ENCODE measurements around the gene NANOS1. TPM values are rescaled to one million over a fixed set of nuclear protein-coding genes. Genes with fewer than 3 reads are reported as not detected.

NANOS1 gene
- total RNA-seq, 4 donors from 2014 or later = 16.5 to 25.0 (median 20.4) TPM

DNA sequence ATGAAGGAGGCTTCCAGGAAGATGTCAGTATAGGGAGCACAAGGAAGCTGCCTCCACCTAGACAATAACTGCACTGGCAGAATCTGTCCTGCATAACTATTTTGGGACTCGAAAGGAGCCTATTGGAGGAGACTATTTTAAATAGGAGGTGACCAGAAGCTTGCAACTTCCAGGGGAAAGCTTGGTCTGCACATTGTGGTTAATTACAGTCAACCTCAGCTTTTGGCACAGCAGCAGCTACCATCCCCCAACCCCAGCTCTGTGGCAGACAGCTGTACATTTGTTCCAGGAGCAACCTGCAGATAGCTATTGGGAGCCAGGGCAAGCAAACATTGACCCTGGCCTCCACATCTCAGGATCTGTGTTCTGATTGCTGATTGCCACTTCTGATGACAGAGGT lies 46.3 kb upstream of the NANOS1 start:
- Histone ChIP-seq H3K36me3 (no peaks in the 10 kb centered on the region), H3K4me3 (replicated peaks in 1 of 3) (no peak overlapping the region), H3K27ac (no peak overlapping the region), H3K4me1 (no peaks in the 10 kb centered on the region), H3K27me3 (no peaks in the 10 kb centered on the region), H3K9me3 (no peaks in the 10 kb centered on the region)
- no peak for DNase-seq
- no peak for TF ChIP-seq POLR2A (IDR thresholded peaks at IDR 0.05)
- TF ChIP-seq, protein P1, sequence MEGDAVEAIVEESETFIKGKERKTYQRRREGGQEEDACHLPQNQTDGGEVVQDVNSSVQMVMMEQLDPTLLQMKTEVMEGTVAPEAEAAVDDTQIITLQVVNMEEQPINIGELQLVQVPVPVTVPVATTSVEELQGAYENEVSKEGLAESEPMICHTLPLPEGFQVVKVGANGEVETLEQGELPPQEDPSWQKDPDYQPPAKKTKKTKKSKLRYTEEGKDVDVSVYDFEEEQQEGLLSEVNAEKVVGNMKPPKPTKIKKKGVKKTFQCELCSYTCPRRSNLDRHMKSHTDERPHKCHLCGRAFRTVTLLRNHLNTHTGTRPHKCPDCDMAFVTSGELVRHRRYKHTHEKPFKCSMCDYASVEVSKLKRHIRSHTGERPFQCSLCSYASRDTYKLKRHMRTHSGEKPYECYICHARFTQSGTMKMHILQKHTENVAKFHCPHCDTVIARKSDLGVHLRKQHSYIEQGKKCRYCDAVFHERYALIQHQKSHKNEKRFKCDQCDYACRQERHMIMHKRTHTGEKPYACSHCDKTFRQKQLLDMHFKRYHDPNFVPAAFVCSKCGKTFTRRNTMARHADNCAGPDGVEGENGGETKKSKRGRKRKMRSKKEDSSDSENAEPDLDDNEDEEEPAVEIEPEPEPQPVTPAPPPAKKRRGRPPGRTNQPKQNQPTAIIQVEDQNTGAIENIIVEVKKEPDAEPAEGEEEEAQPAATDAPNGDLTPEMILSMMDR (IDR thresholded peaks at IDR 0.05) = no peak
- intact Hi-C loops (cut with DNase I) = no loop called here
- 84 to 85% methylated on average over 1 of the region's 1 CpG for WGBS, 2 donors

DNA sequence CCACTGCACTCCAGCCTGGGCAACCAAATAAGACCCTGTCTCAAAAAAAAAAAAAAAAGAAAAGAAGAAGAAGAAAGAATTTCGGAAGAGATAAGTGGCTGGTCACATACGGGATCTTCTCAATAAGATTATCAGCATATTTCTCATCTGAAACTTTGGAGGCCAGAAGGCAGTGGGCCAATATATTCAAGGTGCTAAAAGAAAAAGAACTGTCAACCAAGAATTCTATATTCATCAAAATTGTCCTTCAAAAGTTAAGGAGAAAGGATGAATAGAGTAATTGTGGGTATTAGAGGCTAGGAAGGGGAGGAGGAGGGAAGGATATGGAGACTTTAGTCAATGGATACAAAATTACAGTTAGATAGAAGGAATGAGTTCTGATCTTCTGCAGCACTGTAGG lies 43.9 kb upstream of the NANOS1 start:
- H3K27ac ChIP-seq = no peak overlapping the region
- H3K36me3 ChIP-seq = no peaks in the 10 kb centered on the region
- no peak for DNase-seq
- 93 to 98% methylated on average over 2 of the region's 2 CpGs for WGBS, 2 donors
- no peaks in the 10 kb centered on the region for H3K4me1 ChIP-seq
- no peak overlapping the region for H3K4me3 ChIP-seq (replicated peaks in 1 of 3)
- intact Hi-C loops (cut with DNase I) = no loop called here
- H3K9me3 ChIP-seq = no peaks in the 10 kb centered on the region
- H3K27me3 ChIP-seq = no peaks in the 10 kb centered on the region
- no peak for TF ChIP-seq POLR2A (IDR thresholded peaks at IDR 0.05)
- TF ChIP-seq, protein P1 (IDR thresholded peaks at IDR 0.05) = no peak

DNA sequence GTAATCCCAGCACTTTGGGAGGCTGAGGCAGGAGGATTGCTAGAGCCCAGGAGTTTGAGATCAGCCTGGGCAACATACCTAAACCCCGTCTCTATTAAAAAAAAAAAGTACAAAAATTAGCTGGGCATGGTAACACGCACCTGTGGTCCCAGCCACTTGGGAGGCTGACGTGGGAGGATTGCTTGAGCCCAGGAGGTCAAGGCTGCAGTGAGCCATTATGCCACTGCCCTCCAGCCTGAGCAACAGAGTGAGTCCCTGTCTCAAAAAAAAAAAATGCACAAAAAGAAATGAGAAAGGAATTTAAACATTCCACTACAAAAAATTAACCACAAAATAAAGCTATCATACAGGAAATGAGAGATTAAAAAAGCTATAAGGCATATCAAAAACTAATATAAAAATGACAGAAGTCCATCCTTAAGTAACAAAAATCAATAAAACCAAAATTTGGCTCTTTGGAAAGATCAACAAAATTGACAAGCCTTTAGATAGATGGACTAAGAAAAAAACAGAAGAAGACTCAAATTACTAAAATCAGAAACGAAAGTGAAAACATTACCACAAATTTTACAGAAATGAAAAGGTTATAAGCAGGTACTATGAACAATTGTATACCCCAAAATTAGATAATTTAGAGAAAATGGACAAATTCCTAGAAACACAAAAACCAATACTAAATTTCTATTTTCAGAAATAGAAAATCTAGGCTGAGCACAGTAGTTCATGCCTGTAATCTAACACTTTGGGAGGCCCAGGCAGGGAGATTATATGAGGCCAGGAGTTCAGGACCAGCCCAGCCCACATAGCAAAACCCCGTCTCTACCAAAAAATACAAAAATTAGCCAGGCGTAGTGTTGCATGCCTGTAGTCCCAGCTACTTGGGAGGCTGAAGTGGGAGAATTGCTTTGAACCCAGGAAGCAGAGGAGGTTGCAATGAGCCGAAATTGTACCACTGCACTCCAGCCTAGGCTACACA lies 42.4 kb upstream of the NANOS1 start:
- Histone ChIP-seq H3K27ac (no peak overlapping the region), H3K36me3 (no peaks in the 10 kb centered on the region), H3K4me1 (no peaks in the 10 kb centered on the region), H3K27me3 (no peaks in the 10 kb centered on the region), H3K4me3 (replicated peaks in 1 of 3) (no peak overlapping the region), H3K9me3 (no peaks in the 10 kb centered on the region)
- TF ChIP-seq POLR2A (IDR thresholded peaks at IDR 0.05) = no peak
- TF ChIP-seq, protein P1 (IDR thresholded peaks at IDR 0.05) = no peak
- 73% methylated on average over 7 of the region's 7 CpGs for WGBS, 2 donors
- DNase-seq = no peak
- intact Hi-C loops (cut with DNase I) = no loop called here

DNA sequence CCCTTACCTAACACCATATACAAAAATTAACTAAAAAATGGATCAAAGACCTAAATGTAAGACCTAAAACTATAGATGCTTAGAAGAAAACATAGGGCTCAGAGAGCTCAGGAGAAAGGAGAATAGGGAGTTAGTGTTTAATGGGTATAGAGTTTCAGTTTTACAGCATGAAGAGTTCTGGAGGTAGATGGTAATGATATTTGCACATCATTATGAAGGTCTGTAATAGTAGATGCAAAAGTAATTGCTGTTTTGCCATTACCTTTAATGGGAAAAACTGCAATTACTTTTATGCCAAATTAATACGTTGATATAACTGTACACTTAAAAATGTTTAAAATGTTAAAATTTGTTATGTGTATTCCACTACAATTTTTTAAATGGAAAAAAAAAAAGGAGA lies 39.2 kb upstream of the NANOS1 start:
- no peaks in the 10 kb centered on the region for H3K4me1 ChIP-seq
- WGBS, 2 donors = 87 to 89% methylated on average over 1 of the region's 1 CpG
- no peak for DNase-seq
- no peak overlapping the region for H3K4me3 ChIP-seq (replicated peaks in 1 of 3)
- no peaks in the 10 kb centered on the region for H3K27me3 ChIP-seq
- no peaks in the 10 kb centered on the region for H3K36me3 ChIP-seq
- no peaks in the 10 kb centered on the region for H3K9me3 ChIP-seq
- intact Hi-C loops (cut with DNase I) = no loop called here
- no peak for TF ChIP-seq POLR2A (IDR thresholded peaks at IDR 0.05)
- TF ChIP-seq, protein P1 (IDR thresholded peaks at IDR 0.05) = no peak
- H3K27ac ChIP-seq = no peak overlapping the region

DNA sequence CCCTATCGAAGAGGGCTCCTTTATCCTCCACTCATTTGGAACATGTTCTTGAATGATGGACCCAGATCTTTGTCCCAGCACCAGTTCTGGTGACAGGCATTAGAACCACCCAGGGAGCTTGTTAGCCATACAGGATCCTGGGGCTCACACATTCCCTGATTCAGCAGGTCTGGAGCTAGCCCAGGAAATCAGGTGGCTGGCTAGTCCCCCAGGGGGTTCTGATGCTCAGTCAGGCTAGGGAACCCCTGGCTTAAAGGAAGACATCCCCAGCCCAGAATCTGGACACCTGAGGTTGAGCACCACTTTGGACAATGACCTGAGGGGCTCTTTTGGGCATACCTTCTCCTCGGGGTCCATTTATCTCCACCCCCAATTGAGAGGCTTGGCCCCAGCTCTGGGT lies 37.0 kb upstream of the NANOS1 start:
- TF ChIP-seq, protein P1 (IDR thresholded peaks at IDR 0.05) = no peak
- TF ChIP-seq POLR2A (IDR thresholded peaks at IDR 0.05) = no peak
- H3K4me3 ChIP-seq (replicated peaks in 1 of 3) = no peak overlapping the region
- DNase-seq = no peak
- no peaks in the 10 kb centered on the region for H3K4me1 ChIP-seq
- no peaks in the 10 kb centered on the region for H3K9me3 ChIP-seq
- intact Hi-C loops (cut with DNase I) = no loop called here
- no peaks in the 10 kb centered on the region for H3K27me3 ChIP-seq
- 71 to 75% methylated on average over 2 of the region's 2 CpGs for WGBS, 2 donors
- no peak overlapping the region for H3K27ac ChIP-seq
- no peaks in the 10 kb centered on the region for H3K36me3 ChIP-seq
